Mucosa of descending colon (tissue), 3 donors: ENCODE measurements around the gene SF3A1. TPM values are rescaled to one million over a fixed set of nuclear protein-coding genes. Genes with fewer than 3 reads are reported as not detected.

Experiments used
- ATAC-seq: fragments of 200-7000 bp; cut with Tn5 transposase; one replicate; pipeline ENCODE4 v1.9.1; 2020; ENCODE audit warnings: mild to moderate bottlenecking, moderate library complexity
- DNase-seq, 3 donors: peaks; one replicate each; pipeline ENCODE4 v3.0.0-alpha.2; 2020
- H3K36me3 ChIP-seq: fragments of 200-600 bp; one replicate; pipeline ENCODE4 v1.8.0; 2021; ENCODE audit warnings: low read depth, mild to moderate bottlenecking
- H3K4me1 ChIP-seq: fragments of 200-600 bp; one replicate; pipeline ENCODE4 v1.8.0; 2021; ENCODE audit warnings: low read depth, mild to moderate bottlenecking
- H3K4me3 ChIP-seq: fragments of 200-600 bp; one replicate; pipeline ENCODE4 v1.8.0; 2021; ENCODE audit warnings: mild to moderate bottlenecking
- H3K9me3 ChIP-seq: fragments of 200-600 bp; one replicate; pipeline ENCODE4 v1.8.0; 2021; ENCODE audit warnings: mild to moderate bottlenecking
- intact Hi-C, 2 donors: fragments of 100-400 bp; cut with DNase I in 1 of 2; cut with micrococcal nuclease in 1 of 2; formaldehyde crosslinking; loops; one replicate each; pipeline versions ENCODE4 v1.11.0 to v1.11.1; 2022; cut with DNase I, micrococcal nuclease
- total RNA-seq, 3 donors: library from RNA; stranded (reverse); fragmentation: NEBNext Ultra II Directional in 2 of 3; extraction: Animal tissue kit (Norgen Biotek cat#: 25700) in 2 of 3; gene quantifications; one replicate each; pipeline versions ENCODE4 v1.2.1 to v1.2.4, GENCODE V29; 2021 to 2023
- TF ChIP-seq, protein P1 (sequence below): fragments of 200-600 bp; IDR thresholded peaks from one replicate; pipeline ENCODE4 v1.8.0; 2022; ENCODE audit warnings: antibody characterized with exemption, mild to moderate bottlenecking
- donor health status: DM: no; HTN: no; CAD: no; lungs with moderate emphysema.
- donor health status: DM: no; HTN: no; CAD: no.
- donor health status: DM: no; HTN: yes; CAD: no.

Gene SF3A1
- total RNA-seq, 3 donors from 2014 or later, result 133 to 152 (median 151) TPM

- DNase-seq (no peak), ATAC-seq (no peak)
- TF ChIP-seq, protein P1, sequence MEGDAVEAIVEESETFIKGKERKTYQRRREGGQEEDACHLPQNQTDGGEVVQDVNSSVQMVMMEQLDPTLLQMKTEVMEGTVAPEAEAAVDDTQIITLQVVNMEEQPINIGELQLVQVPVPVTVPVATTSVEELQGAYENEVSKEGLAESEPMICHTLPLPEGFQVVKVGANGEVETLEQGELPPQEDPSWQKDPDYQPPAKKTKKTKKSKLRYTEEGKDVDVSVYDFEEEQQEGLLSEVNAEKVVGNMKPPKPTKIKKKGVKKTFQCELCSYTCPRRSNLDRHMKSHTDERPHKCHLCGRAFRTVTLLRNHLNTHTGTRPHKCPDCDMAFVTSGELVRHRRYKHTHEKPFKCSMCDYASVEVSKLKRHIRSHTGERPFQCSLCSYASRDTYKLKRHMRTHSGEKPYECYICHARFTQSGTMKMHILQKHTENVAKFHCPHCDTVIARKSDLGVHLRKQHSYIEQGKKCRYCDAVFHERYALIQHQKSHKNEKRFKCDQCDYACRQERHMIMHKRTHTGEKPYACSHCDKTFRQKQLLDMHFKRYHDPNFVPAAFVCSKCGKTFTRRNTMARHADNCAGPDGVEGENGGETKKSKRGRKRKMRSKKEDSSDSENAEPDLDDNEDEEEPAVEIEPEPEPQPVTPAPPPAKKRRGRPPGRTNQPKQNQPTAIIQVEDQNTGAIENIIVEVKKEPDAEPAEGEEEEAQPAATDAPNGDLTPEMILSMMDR, result no peak
- Histone ChIP-seq H3K9me3 (no peaks in the 10 kb centered on the region), H3K36me3 (peaks cover 47% of the 10 kb centered on the region), H3K4me3 (no peak overlapping the region), H3K4me1 (peaks cover 17% of the 10 kb centered on the region)
- intact Hi-C loops, result no loop called here
Observed at GRCh38 chr22:30337461-30337778, 19.3 kb downstream of the SF3A1 start.

GRCh38 chr22:30336752-30337460, 19.8 kb downstream of the SF3A1 start:
- DNase-seq (no peak), ATAC-seq (no peak)
- peaks cover 18% of the 10 kb centered on the region for H3K4me1 ChIP-seq
- H3K9me3 ChIP-seq, result no peaks in the 10 kb centered on the region
- intact Hi-C loops, result no loop called here
- TF ChIP-seq, protein P1, result no peak
- H3K36me3 ChIP-seq, result peaks cover 42% of the 10 kb centered on the region
- no peak overlapping the region for H3K4me3 ChIP-seq

DNA sequence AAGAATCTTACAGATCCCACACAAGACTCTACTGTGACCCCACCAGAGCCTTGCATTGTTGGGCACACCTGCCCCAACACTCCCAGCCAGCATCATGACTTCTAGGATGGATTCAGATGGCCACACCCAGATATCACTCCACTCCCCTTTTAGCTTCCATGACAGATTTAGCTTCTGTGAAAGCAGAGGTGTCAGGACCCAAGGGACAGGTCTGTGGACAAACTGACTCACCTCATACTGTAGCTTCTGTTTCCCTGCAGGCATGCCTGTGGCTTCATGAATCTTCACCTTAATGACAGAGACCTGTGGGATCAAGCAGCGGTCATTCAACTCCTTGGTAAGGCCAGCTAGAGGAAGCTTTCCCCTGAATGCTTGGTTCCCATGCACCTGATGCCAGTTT, 21.5 kb downstream of the SF3A1 start:
- Histone ChIP-seq H3K36me3 (peaks cover 32% of the 10 kb centered on the region), H3K4me3 (no peak overlapping the region), H3K9me3 (no peaks in the 10 kb centered on the region), H3K4me1 (peaks cover 18% of the 10 kb centered on the region)
- DNase-seq, result no peak
- no peak for ATAC-seq
- TF ChIP-seq, protein P1, result no peak
- intact Hi-C loops, result no loop called here

DNA sequence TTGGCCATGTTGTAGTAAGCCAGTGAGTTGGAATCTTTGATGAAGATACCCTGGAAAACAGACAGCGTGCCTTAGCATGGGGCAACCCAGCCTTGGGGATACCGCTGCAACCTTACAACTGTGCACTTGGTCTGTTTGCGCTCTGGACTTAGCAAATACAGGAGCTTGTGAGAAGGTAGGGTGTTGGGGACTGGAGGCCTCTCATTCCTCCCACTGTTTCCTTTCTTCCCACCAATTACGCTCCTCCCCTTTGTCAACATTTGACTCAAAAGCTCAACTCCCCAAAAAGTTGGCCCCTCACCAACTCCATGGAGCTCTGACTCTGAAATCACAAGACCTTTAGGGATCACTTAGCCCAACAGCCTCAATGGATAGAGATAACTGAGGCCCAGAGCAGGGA, 22.0 kb downstream of the SF3A1 start:
- ATAC-seq (no peak), DNase-seq (no peak)
- Histone ChIP-seq H3K4me3 (no peak overlapping the region), H3K9me3 (no peaks in the 10 kb centered on the region), H3K4me1 (peaks cover 18% of the 10 kb centered on the region), H3K36me3 (peaks cover 32% of the 10 kb centered on the region)
- TF ChIP-seq, protein P1, result no peak
- intact Hi-C loops, result no loop called here

GRCh38 chr22:30333707-30334087, 23.0 kb downstream of the SF3A1 start:
- Histone ChIP-seq H3K9me3 (no peaks in the 10 kb centered on the region), H3K36me3 (peaks cover 30% of the 10 kb centered on the region), H3K4me3 (no peak overlapping the region), H3K4me1 (peaks cover 19% of the 10 kb centered on the region)
- DNase-seq (no peak), ATAC-seq (no peak)
- TF ChIP-seq, protein P1, result no peak
- intact Hi-C loops, result no loop called here
